ENCODE measurements around the gene PLEKHA7.

DNA sequence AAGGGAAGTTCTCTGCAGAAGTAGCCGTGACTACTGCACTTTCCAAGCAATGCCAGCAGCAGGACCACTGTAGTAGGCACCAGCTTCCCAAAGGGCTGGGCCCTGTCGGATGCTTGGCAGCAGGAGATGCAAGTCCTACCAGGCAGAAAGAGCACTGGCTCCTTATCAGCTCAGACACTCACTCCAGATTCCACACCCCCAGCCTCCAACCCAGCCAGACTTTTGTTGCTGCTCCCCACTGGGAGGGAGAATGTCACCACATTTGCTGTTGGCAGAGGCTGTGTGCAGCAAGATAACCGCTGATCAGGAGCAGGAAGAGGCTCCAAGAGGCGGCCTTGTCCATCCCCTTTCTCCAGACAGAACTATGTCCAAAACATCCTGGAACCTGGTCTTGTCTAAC lies 157.0 kb downstream of the PLEKHA7 start:
- TF ChIP-seq, protein P1, sequence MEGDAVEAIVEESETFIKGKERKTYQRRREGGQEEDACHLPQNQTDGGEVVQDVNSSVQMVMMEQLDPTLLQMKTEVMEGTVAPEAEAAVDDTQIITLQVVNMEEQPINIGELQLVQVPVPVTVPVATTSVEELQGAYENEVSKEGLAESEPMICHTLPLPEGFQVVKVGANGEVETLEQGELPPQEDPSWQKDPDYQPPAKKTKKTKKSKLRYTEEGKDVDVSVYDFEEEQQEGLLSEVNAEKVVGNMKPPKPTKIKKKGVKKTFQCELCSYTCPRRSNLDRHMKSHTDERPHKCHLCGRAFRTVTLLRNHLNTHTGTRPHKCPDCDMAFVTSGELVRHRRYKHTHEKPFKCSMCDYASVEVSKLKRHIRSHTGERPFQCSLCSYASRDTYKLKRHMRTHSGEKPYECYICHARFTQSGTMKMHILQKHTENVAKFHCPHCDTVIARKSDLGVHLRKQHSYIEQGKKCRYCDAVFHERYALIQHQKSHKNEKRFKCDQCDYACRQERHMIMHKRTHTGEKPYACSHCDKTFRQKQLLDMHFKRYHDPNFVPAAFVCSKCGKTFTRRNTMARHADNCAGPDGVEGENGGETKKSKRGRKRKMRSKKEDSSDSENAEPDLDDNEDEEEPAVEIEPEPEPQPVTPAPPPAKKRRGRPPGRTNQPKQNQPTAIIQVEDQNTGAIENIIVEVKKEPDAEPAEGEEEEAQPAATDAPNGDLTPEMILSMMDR (conservative IDR thresholded peaks at IDR 0.05) = no peak
- TF ChIP-seq ZFX (IDR thresholded peaks at IDR 0.05) = no peak
